Esophagus muscularis mucosa (tissue), 3 donors: ENCODE data around the gene HOGA1.

ENCODE experiments used
- CTCF ChIP-seq, 3 experiments: fragments of 200-600 bp in 2 of 3; fragments of 450-650 bp in 1 of 3; sonication (generic) in 2 of 3; IDR thresholded peaks; one replicate each; pipeline ENCODE4 v1.5.1; 2017 to 2019; ENCODE audit warnings: antibody characterized with exemption in 3 of 3, mild to moderate bottlenecking in 2 of 3, moderate library complexity in 1 of 3
- POLR2A ChIP-seq: fragments of 450-650 bp; IDR thresholded peaks from one replicate; pipeline ENCODE4 v1.6.1; 2017; ENCODE audit warnings: antibody characterized with exemption, moderate library complexity, mild to moderate bottlenecking, low read depth

GRCh38 chr10:97550336-97551149 lies 33.6 kb upstream of the HOGA1 start:
- no peak for TF ChIP-seq CTCF (IDR thresholded peaks at IDR 0.05)
- no peak for TF ChIP-seq POLR2A
